A673 (cell line): ENCODE data around the gene TFDP2.

ENCODE experiments used
- CTCF ChIP-seq: fragments of 300-800, 200-600 bp; sonication (generic); conservative IDR thresholded peaks from 2 replicates; pipeline ENCODE4 v1.5.1; 2017; ENCODE audit warnings: low read depth, mild to moderate bottlenecking, antibody characterized with exemption, low read length, moderate library complexity, mixed read lengths
- EZH2 ChIP-seq: fragments of 200-600 bp; sonication (generic); IDR thresholded peaks from 2 replicates; pipeline ENCODE4 v1.6.1; 2017; ENCODE audit warnings: borderline replicate concordance, low read depth, mild to moderate bottlenecking, mixed read lengths, antibody characterized with exemption, low read length; ENCODE audit not compliant: poor library complexity, severe bottlenecking

- TF ChIP-seq CTCF (no peak), EZH2 (no peak)
Observed at GRCh38 chr3:141981084-141981483, 168.3 kb downstream of the TFDP2 start.
